NCI-H128 (cell line): ENCODE data around the gene ABCA4.

Experiments
- DNase-seq: peaks from one replicate; lab custom pipeline; 2025; ENCODE audit not compliant: unreplicated experiment; lab: John Stamatoyannopoulos, UW

Gene ABCA4

GRCh38 chr1:94031154-94031553 lies 89.8 kb downstream of the ABCA4 start:
- no peak for DNase-seq

- DNase-seq: no peak
Observed at GRCh38 chr1:94029130-94029993, 91.6 kb downstream of the ABCA4 start.

GRCh38 chr1:94027721-94028515 lies 93.0 kb downstream of the ABCA4 start:
- no peak for DNase-seq

GRCh38 chr1:94026619-94027380 lies 94.1 kb downstream of the ABCA4 start:
- DNase-seq: no peak

- DNase-seq: no peak
Observed at GRCh38 chr1:94025383-94026340, 95.3 kb downstream of the ABCA4 start.

- DNase-seq: no peak
Observed at GRCh38 chr1:94024104-94024792, 96.7 kb downstream of the ABCA4 start.

GRCh38 chr1:94022471-94023189 lies 98.3 kb downstream of the ABCA4 start:
- DNase-seq: no peak

GRCh38 chr1:94020764-94021579 lies 100.0 kb downstream of the ABCA4 start:
- DNase-seq: no peak

- DNase-seq: no peak
Observed at GRCh38 chr1:94019327-94019726, 101.6 kb downstream of the ABCA4 start.

GRCh38 chr1:94017155-94017829 lies 103.7 kb downstream of the ABCA4 start:
- no peak for DNase-seq

GRCh38 chr1:94015489-94015817 lies 105.5 kb downstream of the ABCA4 start:
- DNase-seq: no peak

- DNase-seq: no peak
Observed at GRCh38 chr1:94014635-94015488, 106.1 kb downstream of the ABCA4 start.

- DNase-seq: no peak
Observed at GRCh38 chr1:94014087-94014486, 106.9 kb downstream of the ABCA4 start.

- no peak for DNase-seq
Observed at GRCh38 chr1:94013367-94013878, 107.5 kb downstream of the ABCA4 start.

- DNase-seq: no peak
Observed at GRCh38 chr1:94012708-94013366, 108.1 kb downstream of the ABCA4 start.
